NCI-H2227 (cell line): ENCODE measurements around the gene RTN4.
"Not testable (repeated sequence)": the region's sequence is repeated elsewhere in the genome, so short reads cannot be mapped to it uniquely, and the experiment has no call there.

Experiments used
- DNase-seq: peaks from one replicate; lab custom pipeline; 2025; ENCODE audit not compliant: unreplicated experiment; lab: John Stamatoyannopoulos, UW

The RTN4 gene

GRCh38 chr2:55076019-55076418 is 25.8 kb upstream of the RTN4 start:
- DNase-seq: not testable (repeated sequence)

GRCh38 chr2:55073000-55073983 is 23.0 kb upstream of the RTN4 start:
- DNase-seq: no peak

GRCh38 chr2:55063713-55064323 is 13.6 kb upstream of the RTN4 start:
- no peak for DNase-seq

- no peak for DNase-seq
These were observed 13.0 kb upstream of the RTN4 start for GRCh38 chr2:55063226-55063625.

- no peak for DNase-seq
These were observed 12.5 kb upstream of the RTN4 start for GRCh38 chr2:55062754-55063153.

- DNase-seq: no peak
These were observed 11.5 kb upstream of the RTN4 start for GRCh38 chr2:55061523-55062344.

GRCh38 chr2:55059793-55060192 is 9.5 kb upstream of the RTN4 start:
- no peak for DNase-seq

- no peak for DNase-seq
These were observed 7.2 kb upstream of the RTN4 start for GRCh38 chr2:55057474-55057873.

GRCh38 chr2:55056024-55056521 is 5.8 kb upstream of the RTN4 start:
- no peak for DNase-seq

GRCh38 chr2:55054106-55054875 is 4.0 kb upstream of the RTN4 start:
- no peak for DNase-seq

- not testable (repeated sequence) for DNase-seq
These were observed 3.0 kb upstream of the RTN4 start for GRCh38 chr2:55053225-55053624.

- no peak for DNase-seq
These were observed 2.1 kb upstream of the RTN4 start for GRCh38 chr2:55052129-55053061.

GRCh38 chr2:55051026-55051866 is 995 bp upstream of the RTN4 start:
- DNase-seq: peak; percentile 55

GRCh38 chr2:55049821-55050099 is 491 bp downstream of the RTN4 start:
- no peak for DNase-seq

- DNase-seq: peak; percentile 82
These were observed 1.0 kb downstream of the RTN4 start for GRCh38 chr2:55049043-55049820.

GRCh38 chr2:55048508-55049042 is 1.7 kb downstream of the RTN4 start:
- peak; percentile 56 for DNase-seq

- no peak for DNase-seq
These were observed 2.5 kb downstream of the RTN4 start for GRCh38 chr2:55047677-55048299.
